8988T (cell line): Measurements from ENCODE around the gene LSP1.
"Not testable (repeated sequence)": the region's sequence is repeated elsewhere in the genome, so short reads cannot be mapped to it uniquely, and the experiment has no call there.

Experiments used
- DNase-seq: peaks from one replicate; pipeline ENCODE4 v3.0.0; 2011

The LSP1 gene

GRCh38 chr11:1852877-1853276, at the start of gene LSP1:
LSP1 (plus strand) TSS chr11:1853084; CDS start chr11:1853145, 61 bp downstream.
- DNase-seq = no peak

DNA sequence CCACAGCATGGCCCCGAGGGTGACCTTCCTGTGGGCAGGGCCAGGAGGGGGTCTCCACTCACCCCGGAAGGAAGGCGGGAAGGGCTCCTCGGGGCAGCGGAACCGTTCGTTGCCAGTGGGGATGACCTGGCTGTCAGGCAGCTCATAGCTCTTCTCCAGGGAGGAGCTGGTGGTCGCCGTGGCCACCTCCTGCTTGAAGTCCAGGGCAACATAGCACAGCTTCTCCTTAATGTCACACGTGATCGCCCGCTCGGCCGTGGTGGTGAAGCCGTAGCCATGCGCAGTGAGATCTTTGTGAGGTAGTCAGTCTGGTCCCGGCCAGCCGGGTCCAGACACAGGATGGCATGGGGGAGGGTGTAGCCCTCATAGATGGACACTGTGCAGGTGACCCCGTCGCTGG, 49.6 kb upstream of the LSP1 start:
- DNase-seq = no peak

DNA sequence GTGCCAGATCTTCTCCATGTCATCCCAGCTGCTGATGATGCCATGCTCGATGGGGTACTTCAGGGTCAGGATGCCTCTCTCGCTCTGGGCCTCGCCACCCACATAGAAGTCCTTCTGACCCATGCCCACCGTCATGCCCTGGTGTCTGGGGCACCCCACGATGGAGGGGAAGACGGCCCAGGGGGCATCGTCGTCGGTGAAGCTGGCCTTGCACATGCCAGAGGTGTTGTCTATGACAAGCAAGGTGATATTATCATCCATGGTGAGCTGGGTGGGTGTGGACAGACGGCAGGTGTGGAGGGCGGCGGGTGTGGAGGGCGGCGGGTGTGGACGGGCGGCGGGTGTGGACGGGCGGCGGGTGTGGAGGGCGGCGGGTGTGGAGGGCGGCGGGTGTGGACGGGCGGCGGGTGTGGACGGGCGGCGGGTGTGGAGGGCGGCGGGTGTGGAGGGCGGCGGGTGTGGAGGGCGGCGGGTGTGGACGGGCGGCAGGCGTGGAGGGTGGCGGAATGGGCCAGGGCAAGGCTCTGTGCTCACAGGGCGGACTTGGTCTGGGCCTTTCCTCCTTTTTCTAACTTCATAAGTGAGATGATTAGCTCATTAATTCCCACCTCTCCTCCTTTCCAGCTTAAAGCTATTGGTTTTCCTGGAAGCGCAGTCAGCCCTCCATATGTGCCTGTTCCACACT, 48.9 kb upstream of the LSP1 start:
- DNase-seq = not testable (repeated sequence)

GRCh38 chr11:1805525-1805924, 47.4 kb upstream of the LSP1 start:
- DNase-seq = no peak

- DNase-seq = no peak
Observed at GRCh38 chr11:1807264-1807995, 45.5 kb upstream of the LSP1 start.

DNA sequence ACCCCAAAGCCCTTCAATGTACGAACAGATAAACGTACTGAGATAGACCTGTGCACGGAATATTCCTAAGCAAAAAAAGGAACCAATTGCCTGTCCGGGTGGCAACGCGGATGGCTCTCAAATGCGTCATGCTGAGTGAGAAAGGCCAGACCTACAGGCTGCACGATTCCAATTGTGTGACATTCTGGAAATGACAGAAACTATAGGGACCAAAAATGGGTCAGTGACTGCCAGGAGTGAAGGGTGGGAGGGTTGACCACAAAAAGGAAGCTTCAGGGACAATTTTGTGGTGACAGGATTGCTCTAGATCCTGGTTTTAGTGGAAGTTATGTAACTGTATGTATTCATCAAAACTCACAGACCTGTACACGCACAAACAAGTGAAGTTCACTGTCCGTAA, 42.1 kb upstream of the LSP1 start:
- no peak for DNase-seq

DNA sequence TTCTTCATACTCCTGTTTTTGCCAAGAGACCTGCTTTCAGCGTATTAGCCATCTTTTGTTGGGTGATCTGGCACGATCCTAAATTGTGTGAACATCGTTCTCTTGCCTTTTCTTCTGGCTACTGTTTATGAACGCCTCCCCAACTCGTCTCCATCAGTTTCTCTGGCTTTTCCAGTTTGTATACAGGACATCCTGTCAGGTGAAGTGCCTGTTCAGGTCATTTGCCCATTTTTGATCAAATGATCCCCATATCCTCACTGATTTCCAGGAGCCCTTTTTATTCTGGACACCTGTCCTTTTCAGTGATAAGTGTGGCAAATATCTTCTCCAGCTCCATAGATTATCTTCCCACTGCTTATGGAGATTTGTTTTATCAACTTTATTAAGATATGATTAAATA, 40.6 kb upstream of the LSP1 start:
- no peak for DNase-seq

DNA sequence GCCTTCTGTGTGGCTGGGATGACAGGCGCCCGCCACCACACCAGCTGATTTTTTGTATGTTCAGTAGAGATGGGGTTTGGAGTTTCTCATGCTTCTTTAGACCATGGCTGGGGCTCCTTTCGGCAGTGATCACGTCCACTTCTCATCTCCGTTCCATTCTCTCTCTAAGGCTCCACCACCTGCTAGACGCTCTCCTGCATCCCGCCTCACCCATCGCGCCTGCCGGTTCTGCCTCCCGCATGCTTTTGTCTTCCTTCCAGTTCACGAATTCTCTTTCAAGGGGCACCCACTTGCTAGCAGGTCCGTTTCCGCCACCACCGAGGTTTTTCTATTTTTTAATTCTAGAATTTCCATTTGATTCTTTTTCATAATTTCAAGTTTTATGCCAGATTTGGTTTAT, 40.1 kb upstream of the LSP1 start:
- no peak for DNase-seq

- DNase-seq = not testable (repeated sequence)
Observed at GRCh38 chr11:1813356-1813755, 39.5 kb upstream of the LSP1 start.

GRCh38 chr11:1814691-1815090, 38.2 kb upstream of the LSP1 start:
- DNase-seq = no peak

DNA sequence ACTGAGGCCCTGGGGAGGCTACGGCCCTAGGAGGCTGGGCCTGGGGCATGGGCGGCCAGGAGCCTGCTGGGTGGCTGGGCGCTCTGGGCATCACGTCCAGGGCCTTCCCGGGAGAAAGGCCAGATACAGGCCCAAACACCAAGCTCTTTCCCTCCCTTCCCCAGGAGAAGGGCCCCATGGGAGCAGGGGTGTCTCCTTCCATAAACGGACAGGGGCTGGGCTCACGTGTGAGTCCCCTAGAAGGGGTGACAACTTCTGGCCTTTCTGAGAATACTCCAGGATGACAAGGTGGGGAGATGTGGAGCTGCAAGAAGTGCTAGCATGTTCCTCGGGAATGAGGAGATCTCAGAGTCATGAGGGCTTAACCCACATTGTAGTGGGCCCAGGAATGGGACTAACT, 37.6 kb upstream of the LSP1 start:
- DNase-seq = no peak

- no peak for DNase-seq
Observed at GRCh38 chr11:1815751-1816150, 37.1 kb upstream of the LSP1 start.

GRCh38 chr11:1817000-1817399, 35.9 kb upstream of the LSP1 start:
- no peak for DNase-seq

DNA sequence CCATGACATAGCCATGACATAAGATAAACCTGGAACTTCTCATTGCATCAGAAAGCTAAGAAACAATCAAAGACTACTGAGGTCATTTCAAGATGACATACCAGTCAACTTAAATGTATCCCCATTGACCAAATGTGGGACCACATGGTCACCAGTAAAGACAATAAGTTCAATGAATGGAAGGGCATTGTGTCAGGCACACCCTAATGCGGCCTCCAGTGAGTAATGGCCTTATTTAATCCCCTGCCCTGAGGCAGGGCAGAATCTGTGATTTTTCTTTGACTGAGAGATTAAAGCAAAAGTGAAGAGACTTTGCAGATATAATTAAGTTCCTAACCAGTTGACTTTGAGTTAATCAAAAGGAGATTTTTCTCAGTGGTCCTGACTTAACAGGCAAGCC, 35.4 kb upstream of the LSP1 start:
- DNase-seq = no peak

- DNase-seq = no peak
Observed at GRCh38 chr11:1819074-1819473, 33.8 kb upstream of the LSP1 start.

GRCh38 chr11:1820463-1821325, 32.2 kb upstream of the LSP1 start:
- no peak for DNase-seq

DNA sequence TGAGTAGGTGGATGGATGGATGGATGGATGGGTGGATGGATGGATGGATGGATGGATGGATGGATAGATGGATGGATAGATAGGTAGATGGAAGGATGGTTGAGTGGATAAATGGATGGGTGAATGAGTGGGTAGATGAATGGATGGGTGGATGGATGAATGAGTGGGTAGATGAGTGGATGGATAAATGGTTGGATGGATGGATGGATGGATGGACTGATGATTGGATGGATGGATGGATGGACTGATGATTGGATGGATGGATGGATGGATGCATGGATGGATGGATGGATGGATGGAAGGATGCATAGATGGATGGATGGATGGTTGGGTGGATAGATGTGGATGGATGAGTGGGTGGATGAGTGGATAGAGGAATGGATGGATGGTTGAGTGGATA, 31.3 kb upstream of the LSP1 start:
- no peak for DNase-seq

GRCh38 chr11:1822648-1823375, 30.1 kb upstream of the LSP1 start:
- DNase-seq = no peak

GRCh38 chr11:1823376-1824220, 29.3 kb upstream of the LSP1 start:
- no peak for DNase-seq

GRCh38 chr11:1824221-1825038, 28.5 kb upstream of the LSP1 start:
- no peak for DNase-seq
